OCI-LY7 (cell line): ENCODE results near the gene CBLC. TPM values are rescaled to one million over a fixed set of nuclear protein-coding genes. Genes with fewer than 3 reads are reported as not detected.

Experiments used
- BruUV-seq: library from RNA; stranded (reverse); fragments of 400-500 nt; replicated peaks from 2 replicates; lab custom pipeline; 2021; lab: Mats Ljungman, UMichigan
- CTCF ChIA-PET: fragments of 300-600 bp; sonication (Branson Sonifier 250); formaldehyde crosslinking; loops from one replicate; lab custom pipeline; 2022; ENCODE audit warnings: antibody characterized with exemption; ENCODE audit not compliant: unreplicated experiment; lab: Charles Lee
- POLR2A ChIA-PET: fragments of 300-600 bp; sonication (Branson Sonifier 250); formaldehyde crosslinking; loops from one replicate; lab custom pipeline; 2022; ENCODE audit warnings: antibody characterized with exemption; lab: Charles Lee
- DNase-seq: peaks from one replicate; pipeline ENCODE4 v3.0.0-alpha.2; 2015; ENCODE audit warnings: low spot score
- H2AFZ ChIP-seq: fragments of 200-600 bp; sonication (generic), shearing (Covaris generic); 2 replicates; pipeline ENCODE4 v1.6.1; 2014; ENCODE audit warnings: mild to moderate bottlenecking, antibody characterized with exemption, low read length, moderate library complexity
- H3K27ac ChIP-seq: fragments of 200-600 bp; sonication (generic); 2 replicates; pipeline ENCODE4 v1.5.1; 2014; ENCODE audit warnings: mixed run types, low read depth, mild to moderate bottlenecking, moderate library complexity, low read length, inconsistent platforms; ENCODE audit not compliant: poor library complexity, severe bottlenecking
- H3K36me3 ChIP-seq: fragments of 200-600 bp; sonication (generic); 2 replicates; pipeline ENCODE4 v1.6.1; 2014; ENCODE audit warnings: mild to moderate bottlenecking, antibody characterized with exemption, low read length, moderate library complexity, mixed read lengths; ENCODE audit not compliant: insufficient read depth
- H3K4me1 ChIP-seq: fragments of 200-600 bp; sonication (generic); 2 replicates; pipeline ENCODE4 v1.5.1; 2014; ENCODE audit warnings: mild to moderate bottlenecking, low read length; ENCODE audit not compliant: insufficient read depth, poor library complexity, severe bottlenecking
- H3K4me2 ChIP-seq: fragments of 200-600 bp; sonication (generic); 2 replicates; pipeline ENCODE4 v1.6.1; 2014; ENCODE audit warnings: mild to moderate bottlenecking, low read length
- H3K4me3 ChIP-seq: fragments of 200-600 bp; sonication (generic); 2 replicates; pipeline ENCODE4 v1.5.1; 2014; ENCODE audit warnings: mild to moderate bottlenecking, low read depth, low read length; ENCODE audit not compliant: poor library complexity, severe bottlenecking
- H3K79me2 ChIP-seq: fragments of 200-600 bp; sonication (generic); 2 replicates; pipeline ENCODE4 v1.6.1; 2016; ENCODE audit warnings: low read depth, mild to moderate bottlenecking, low read length, moderate library complexity, mixed read lengths; ENCODE audit not compliant: insufficient read depth
- H3K9me2 ChIP-seq: fragments of 200-600 bp; sonication (generic); 2 replicates; pipeline ENCODE4 v1.6.1; 2016; ENCODE audit warnings: mild to moderate bottlenecking, low read length, mixed read lengths; ENCODE audit not compliant: insufficient read depth
- H3K9me3 ChIP-seq: fragments of 200-600 bp; sonication (generic); 2 replicates; pipeline ENCODE4 v1.6.1; 2014; ENCODE audit warnings: mild to moderate bottlenecking, mixed run types, low read length, mixed read lengths
- H4K20me1 ChIP-seq: fragments of 200-600 bp; sonication (generic); 2 replicates; pipeline ENCODE4 v1.6.1; 2014; ENCODE audit warnings: mild to moderate bottlenecking, antibody characterized with exemption, low read length, moderate library complexity, mixed read lengths; ENCODE audit not compliant: insufficient read depth
- CTCF ChIP-seq: fragments of 200-600 bp; sonication (generic); conservative IDR thresholded peaks from 2 replicates; pipeline ENCODE4 v1.5.1; 2014; ENCODE audit warnings: mild to moderate bottlenecking, antibody characterized with exemption, low read length, moderate library complexity, mixed read lengths
- EZH2phosphoT487 ChIP-seq: fragments of 200-600 bp; sonication (generic); IDR thresholded peaks from 2 replicates; pipeline ENCODE4 v1.6.1; 2018; ENCODE audit warnings: low read depth, borderline replicate concordance, mild to moderate bottlenecking, mixed run types, antibody characterized with exemption, low read length, moderate library complexity, mixed read lengths
- intact Hi-C: fragments of 100-400 bp; cut with micrococcal nuclease; formaldehyde crosslinking; loops from one replicate; pipeline ENCODE4 v1.10.0; 2022; ENCODE audit not compliant: unreplicated experiment
- total RNA-seq, 2 experiments: library from RNA; depleted of rRNA in 1 of 2; stranded (reverse); fragments of >200 nt in 1 of 2; shearing (Covaris generic) in 1 of 2; gene quantifications; 2 replicates each; pipeline ENCODE4 v1.2.3, GENCODE V29; 2014 to 2022

Gene CBLC
- total RNA-seq, 2 experiments from 2014 or later: not detected

GRCh38 chr19:44746946-44747738, 30.5 kb upstream of the CBLC start:
- intact Hi-C loops: no loop called here
- H4K20me1 ChIP-seq: no peaks in the 10 kb centered on the region
- peak; percentile 79 for DNase-seq
- BruUV-seq: no TSS peak
- peaks cover 45% of the 10 kb centered on the region for H3K4me1 ChIP-seq
- peaks cover 21% of the 10 kb centered on the region; the same call in 1 of the 2 replicates for H3K36me3 ChIP-seq
- ChIA-PET CTCF (no interaction called here), POLR2A (no interaction called here)
- H3K79me2 ChIP-seq: peaks cover 27% of the 10 kb centered on the region
- peak overlapping the region; percentile 84 for H3K4me3 ChIP-seq
- no peaks in the 10 kb centered on the region for H3K9me3 ChIP-seq
- H2AFZ ChIP-seq: peak overlapping the region; percentile 69; the same call in 1 of the 2 replicates
- H3K9me2 ChIP-seq: no peaks in the 10 kb centered on the region
- TF ChIP-seq EZH2phosphoT487 (no peak), CTCF (no peak)
- H3K27ac ChIP-seq: peak overlapping the region; percentile 95
- peak overlapping the region; percentile 79 for H3K4me2 ChIP-seq

- POLR2A ChIA-PET: no interaction called here
- Histone ChIP-seq H3K4me2 (peak overlapping the region; percentile 79), H3K9me2 (no peaks in the 10 kb centered on the region), H4K20me1 (no peaks in the 10 kb centered on the region), H3K79me2 (peaks cover 27% of the 10 kb centered on the region), H3K36me3 (peaks cover 26% of the 10 kb centered on the region; the same call in 1 of the 2 replicates), H2AFZ (peak overlapping the region; percentile 69; the same call in 1 of the 2 replicates), H3K9me3 (no peaks in the 10 kb centered on the region), H3K27ac (peak overlapping the region; percentile 95), H3K4me3 (peak overlapping the region; percentile 84), H3K4me1 (peaks cover 52% of the 10 kb centered on the region)
- CTCF ChIA-PET: no interaction called here
- no peak for DNase-seq
- intact Hi-C loops: no loop called here
- no TSS peak for BruUV-seq
- TF ChIP-seq CTCF: no peak
- no peak for TF ChIP-seq EZH2phosphoT487
These were observed 29.8 kb upstream of the CBLC start for GRCh38 chr19:44747739-44748425.
